ENCODE data around the gene WDR44.

DNA sequence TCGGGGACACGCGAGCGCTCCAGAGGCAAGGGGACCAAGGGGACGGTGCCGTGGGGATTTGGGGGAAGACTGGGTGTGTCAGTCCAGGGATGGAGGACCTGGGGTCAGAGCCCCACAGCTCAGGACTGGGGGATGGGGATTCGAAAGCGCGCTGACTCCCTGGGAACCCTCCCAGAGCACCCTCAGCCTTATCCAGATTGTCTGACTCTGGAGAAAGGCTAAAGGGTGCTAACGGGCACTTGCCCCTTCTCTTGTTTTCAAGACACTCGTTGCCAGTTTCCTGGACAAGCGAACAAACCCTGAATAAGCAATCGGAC, 150.8 kb downstream of the WDR44 start:
- TF ChIP-seq, protein P1, sequence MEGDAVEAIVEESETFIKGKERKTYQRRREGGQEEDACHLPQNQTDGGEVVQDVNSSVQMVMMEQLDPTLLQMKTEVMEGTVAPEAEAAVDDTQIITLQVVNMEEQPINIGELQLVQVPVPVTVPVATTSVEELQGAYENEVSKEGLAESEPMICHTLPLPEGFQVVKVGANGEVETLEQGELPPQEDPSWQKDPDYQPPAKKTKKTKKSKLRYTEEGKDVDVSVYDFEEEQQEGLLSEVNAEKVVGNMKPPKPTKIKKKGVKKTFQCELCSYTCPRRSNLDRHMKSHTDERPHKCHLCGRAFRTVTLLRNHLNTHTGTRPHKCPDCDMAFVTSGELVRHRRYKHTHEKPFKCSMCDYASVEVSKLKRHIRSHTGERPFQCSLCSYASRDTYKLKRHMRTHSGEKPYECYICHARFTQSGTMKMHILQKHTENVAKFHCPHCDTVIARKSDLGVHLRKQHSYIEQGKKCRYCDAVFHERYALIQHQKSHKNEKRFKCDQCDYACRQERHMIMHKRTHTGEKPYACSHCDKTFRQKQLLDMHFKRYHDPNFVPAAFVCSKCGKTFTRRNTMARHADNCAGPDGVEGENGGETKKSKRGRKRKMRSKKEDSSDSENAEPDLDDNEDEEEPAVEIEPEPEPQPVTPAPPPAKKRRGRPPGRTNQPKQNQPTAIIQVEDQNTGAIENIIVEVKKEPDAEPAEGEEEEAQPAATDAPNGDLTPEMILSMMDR (conservative IDR thresholded peaks at IDR 0.05): no peak
- TF ChIP-seq ZFX (IDR thresholded peaks at IDR 0.05): no peak

Measured in C4-2B (cell line).